ENCODE results near the gene PSMB7.

- TF ChIP-seq CTCF (IDR thresholded peaks at IDR 0.05; ENCODE audit: low read depth, low read length) = no peak
- no peak for TF ChIP-seq MYC (IDR thresholded peaks at IDR 0.05; ENCODE audit: low read depth, low read length)
- TF ChIP-seq POLR2A (IDR thresholded peaks at IDR 0.05; ENCODE audit: extremely low read depth, insufficient read length) = no peak
Measured at GRCh38 chr9:124321935-124322334, 93.3 kb downstream of the PSMB7 start.

Measured in NB4 (cell line).